GM19468 (cell line): ENCODE measurements around the gene UBR4.
"Not testable (repeated sequence)": the region's sequence is repeated elsewhere in the genome, so short reads cannot be mapped to it uniquely, and the experiment has no call there.

Experiments used
- ATAC-seq: cut with Tn5 transposase; IDR thresholded peaks from one replicate; pipeline ENCODE4 v1.9.1; 2021; ENCODE audit warnings: mild to moderate bottlenecking, moderate library complexity, moderate number of reproducible peaks; ENCODE audit not compliant: unreplicated experiment; ENCODE audit errors: extremely low read depth

Gene UBR4

GRCh38 chr1:19209990-19210771, at the start of gene UBR4:
TSS of gene UBR4 (minus strand) at chr1:19210266. CDS start at chr1:19210248, 18 bp downstream.
- ATAC-seq, result peak; percentile 67

- ATAC-seq, result no peak
These were observed 48.3 kb upstream of the UBR4 start for GRCh38 chr1:19258353-19258752.

GRCh38 chr1:19257178-19257914, 47.3 kb upstream of the UBR4 start:
- ATAC-seq, result no peak

- ATAC-seq, result not testable (repeated sequence)
These were observed 46.2 kb upstream of the UBR4 start for GRCh38 chr1:19256301-19256700.

- ATAC-seq, result no peak
These were observed 45.2 kb upstream of the UBR4 start for GRCh38 chr1:19255288-19255687.

DNA sequence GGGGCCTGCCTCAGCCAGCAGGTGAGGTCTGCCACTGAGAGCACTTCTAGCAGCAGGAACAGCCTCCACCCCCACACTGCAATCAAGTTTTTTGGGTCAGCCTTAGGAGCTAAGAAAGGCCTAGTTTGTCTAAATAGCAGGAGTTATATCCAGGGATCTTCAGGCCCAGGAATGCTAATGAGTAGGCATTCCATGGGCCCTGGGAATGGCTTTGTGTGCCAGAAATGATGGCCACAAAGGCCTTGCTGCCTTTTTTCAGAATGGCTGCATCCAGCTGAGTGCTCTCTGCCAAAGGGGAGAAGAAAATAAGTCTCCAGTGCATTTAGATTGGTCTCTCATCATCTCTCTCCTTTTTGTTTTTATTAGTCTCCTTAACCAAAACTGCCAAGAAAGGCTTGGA, 44.4 kb upstream of the UBR4 start:
- ATAC-seq, result no peak

DNA sequence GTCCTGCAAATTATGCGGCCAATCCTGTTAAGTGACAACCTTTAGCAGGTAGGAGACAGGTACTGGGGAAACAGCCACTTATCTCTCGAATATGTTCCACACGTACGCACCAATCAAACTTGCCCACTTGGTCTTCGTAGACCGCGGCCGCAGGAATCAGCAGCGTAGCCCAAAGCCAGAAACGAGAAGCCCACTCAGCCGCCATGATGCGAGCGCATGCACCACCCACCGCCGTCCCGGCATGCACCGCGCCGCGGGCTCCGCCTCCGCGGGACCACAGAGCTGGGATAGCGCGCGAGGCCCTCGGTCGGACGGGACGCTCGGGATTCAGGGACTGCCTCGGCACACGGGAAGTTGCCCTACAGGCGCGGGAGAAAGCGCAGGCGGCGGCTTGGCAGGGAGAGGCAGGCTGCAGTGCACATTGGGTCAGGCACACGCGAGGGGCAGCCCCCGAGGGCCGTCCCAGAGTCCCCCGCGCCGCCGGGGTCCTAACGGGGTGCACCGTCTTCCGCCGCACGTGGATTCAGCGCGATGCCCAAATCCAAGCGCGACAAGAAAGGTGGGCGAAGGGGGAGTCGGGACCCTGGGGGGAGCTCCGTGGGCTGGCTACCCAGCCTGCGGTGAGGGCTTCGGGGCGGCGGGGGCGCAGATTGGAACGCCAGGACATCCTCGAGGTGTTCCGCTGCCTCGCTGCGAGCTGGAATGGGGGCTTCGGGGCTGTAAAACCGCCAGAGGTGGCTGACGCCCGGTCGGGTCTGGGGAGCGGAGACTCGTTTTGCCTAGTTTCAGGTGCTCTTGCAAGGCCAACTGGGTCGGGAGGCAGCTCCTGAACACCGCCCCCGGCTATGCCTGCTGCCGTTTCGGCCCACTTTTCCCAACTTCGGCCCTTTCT, 41.5 kb upstream of the UBR4 start, which contains the start of the genes EMC1 and MRTO4:
Gene EMC1, minus strand, starts transcription at position 220 of the 892 bp plus-strand sequence. Its CDS starts 15 bp downstream, at position 205.
Gene MRTO4, plus strand, starts transcription at position 501 of the 892 bp plus-strand sequence. Its CDS starts 31 bp downstream, at position 532.
- ATAC-seq, result peak; percentile 32

GRCh38 chr1:19250629-19251304, 40.7 kb upstream of the UBR4 start:
- no peak for ATAC-seq

DNA sequence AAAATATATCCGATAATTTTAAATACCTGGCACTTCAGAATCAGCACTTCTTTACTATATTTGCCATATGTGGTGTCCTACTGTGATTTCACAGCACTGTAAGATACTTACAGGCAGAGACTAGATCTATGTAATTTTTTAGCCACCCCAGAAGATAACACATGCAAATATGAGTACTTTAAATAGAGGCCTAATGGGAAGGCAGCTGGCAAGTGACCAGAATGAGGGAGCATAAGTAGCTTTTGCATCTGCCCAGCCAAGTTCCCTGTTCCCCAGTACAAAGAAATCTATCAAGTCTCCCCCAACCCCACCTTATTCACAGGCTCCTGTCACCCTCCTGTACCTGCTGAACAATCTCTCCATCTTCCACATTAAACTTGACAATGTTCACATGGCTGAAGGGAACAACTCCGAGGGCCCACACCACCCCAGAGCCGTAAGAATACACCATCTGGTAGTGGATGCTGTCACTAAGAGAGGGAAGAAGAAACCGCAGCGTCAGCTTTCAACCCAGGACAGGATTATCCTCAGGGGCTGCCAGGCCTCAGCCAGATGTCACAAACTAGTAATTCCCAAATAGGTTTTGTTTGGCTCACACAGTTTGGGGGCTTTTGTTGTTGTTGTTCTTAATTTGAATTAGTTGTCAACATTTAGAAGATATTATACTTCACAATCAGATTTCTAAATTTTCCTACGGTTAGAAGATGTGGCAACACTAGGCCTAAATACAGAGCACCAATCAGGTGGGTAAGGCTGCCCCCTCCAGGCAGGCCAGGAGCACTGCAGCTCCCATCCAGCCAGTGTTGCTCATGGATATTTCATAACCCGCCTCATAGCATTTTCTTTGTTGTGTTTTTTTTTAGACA, 30.8 kb upstream of the UBR4 start:
- no peak for ATAC-seq

DNA sequence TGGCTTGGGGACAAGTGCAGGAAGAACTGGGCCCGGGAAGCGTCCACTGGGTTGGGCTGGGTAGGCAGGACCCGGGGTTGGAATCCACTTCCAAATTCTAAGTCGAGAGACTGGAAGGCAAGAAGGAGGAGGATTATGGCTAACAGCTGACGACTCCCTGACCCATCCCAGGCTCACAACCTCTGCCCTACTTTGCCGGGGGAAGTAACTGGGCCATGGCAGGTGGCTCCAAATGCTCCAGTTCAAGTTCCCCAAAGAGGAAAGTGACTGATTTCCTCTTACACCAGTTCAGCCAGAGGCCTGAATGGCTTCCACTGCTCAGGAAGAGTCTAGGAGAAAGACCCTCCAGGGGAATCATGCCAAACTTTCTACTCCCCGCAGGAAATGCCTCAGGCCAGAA, 29.8 kb upstream of the UBR4 start:
- no peak for ATAC-seq

DNA sequence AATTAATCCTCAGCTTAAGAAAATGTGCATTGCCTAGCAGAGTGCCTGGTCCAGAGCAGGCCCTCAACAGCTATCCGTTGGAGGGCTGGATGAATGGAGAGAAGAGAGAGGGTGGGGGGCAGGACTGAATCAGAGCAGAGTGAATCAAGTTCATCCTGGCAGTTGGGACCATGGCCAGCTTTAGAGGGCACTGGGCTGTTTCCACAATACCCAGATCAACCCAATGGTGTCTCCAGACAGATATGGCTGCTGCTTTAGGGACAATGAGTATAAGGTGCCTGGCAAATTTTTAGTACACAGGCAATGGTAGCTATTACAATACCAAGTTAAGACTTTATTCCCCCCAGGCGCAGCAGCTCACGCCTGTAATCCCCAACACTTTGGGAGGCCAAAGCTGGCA, 24.2 kb upstream of the UBR4 start:
- no peak for ATAC-seq

GRCh38 chr1:19232524-19232846, 22.4 kb upstream of the UBR4 start:
- no peak for ATAC-seq

DNA sequence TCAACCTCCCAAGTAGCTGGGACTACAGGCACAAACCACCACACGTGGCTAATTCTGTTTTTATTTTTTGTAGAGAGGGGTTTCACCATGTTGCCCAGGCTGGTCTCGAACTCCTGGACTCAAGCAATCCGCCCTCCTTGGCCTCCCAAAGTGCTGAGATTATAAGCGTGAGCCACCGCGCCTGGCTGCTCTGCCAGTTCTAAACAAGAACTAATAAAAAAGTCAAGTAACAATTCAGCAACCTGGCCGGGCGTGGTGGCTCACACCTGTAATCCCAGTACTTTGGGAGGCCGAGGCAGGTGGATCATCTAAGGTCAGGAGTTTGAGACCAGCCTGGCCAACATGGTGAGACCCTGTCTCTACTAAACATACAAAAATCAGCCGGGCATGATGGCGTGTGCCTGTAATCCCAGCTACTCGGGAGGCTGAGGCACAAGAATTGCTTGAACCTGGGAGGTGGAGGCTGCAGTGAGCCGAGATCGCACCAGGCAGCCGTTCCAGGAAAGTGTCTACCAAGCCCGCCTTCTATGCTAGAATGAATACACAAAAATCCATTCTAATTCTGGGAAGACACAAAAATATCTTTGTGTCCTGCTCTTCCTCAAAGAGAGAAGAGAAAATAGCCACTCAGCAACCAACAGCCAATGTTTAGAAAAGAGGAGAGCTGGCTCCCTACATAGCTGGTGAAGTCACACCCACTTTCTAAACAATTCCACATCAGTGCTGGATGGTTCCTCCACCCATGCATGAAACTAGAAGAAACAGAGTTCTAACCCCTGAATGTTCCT, 21.9 kb upstream of the UBR4 start:
- not testable (repeated sequence) for ATAC-seq

DNA sequence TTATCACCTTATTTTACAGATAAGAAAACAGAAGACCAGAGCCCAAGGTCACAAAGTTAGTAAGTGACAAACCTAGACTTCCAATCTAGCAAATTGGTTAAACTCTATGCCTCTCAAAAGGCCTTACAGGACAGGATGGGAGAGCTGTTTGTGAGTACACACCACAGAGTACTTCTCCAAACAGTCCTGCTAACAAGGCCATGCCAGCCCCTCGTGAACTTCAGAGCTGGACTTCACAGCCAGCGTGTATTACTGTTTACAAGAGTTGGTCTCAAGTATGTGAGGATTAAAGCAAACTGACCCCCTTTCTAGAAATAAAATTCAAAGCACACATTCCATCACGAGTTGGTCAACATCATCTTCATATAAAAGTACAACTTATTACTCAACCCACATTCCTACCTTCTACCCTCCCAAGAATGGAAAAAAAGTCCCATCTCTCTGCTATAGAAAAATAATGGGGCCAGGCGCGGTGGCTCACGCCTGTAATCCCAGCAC, 19.8 kb upstream of the UBR4 start:
- no peak for ATAC-seq

DNA sequence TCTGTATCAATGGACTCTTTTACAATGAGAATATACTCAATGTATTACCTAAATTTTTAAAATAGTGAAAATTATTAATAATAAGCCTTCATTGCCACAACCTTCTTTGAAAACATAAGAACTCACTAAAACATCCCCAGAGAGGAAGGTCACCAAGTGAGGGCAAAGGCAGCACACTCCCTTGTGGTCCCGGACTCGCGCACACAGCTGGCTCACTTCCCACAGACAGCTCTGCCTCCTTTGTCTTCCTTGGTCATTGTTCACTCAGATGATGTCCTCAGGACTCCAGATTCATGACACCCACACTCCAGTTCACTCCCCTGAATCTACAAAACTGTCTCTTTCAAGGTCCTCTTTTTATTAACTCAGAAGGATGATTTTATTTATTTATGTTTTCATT, 19.2 kb upstream of the UBR4 start:
- no peak for ATAC-seq

- ATAC-seq, result no peak
These were observed 13.1 kb upstream of the UBR4 start for GRCh38 chr1:19222979-19223824.

DNA sequence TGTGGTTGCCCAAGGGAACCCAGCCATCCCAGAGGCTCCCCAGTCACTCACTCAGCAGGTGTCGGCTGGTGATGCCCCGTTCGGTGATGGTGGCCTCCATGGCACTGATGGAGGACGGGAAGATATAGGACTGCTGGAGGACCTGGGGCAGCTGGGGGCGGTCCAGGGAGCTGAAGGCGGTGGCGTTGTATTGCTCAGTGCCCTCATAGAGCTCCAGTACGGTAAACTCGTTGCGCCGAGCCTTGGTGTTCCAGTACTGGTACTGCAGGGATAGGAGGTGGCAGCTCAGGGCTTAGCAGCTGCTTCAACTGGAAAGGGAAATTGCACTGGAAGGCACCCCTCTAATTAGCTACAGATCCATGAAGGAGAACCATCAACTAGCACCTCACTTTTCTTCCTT, 12.5 kb upstream of the UBR4 start:
- ATAC-seq, result no peak
